H1 (cell line): ENCODE results near the gene SRP14. TPM values are rescaled to one million over a fixed set of nuclear protein-coding genes. Genes with fewer than 3 reads are reported as not detected.

ENCODE experiments used
- CTCF ChIA-PET: fragments of 300-600 bp; sonication (Branson Sonifier 250); formaldehyde crosslinking; loops from one replicate; lab custom pipeline; 2021; ENCODE audit not compliant: partially characterized antibody; lab: Charles Lee
- POLR2A ChIA-PET: fragments of 300-600 bp; sonication (Branson Sonifier 250); formaldehyde crosslinking; loops from one replicate; lab custom pipeline; 2021; ENCODE audit warnings: inconsistent platforms; ENCODE audit not compliant: partially characterized antibody; lab: Charles Lee
- DNase-seq, 2 experiments: peaks; one replicate each; pipeline versions ENCODE4 v3.0.0 to v3.0.0-alpha.2; 2010 to 2022; ENCODE audit warnings: low spot score in 2 of 2, low read depth in 1 of 2, mixed read lengths in 1 of 2
- FAIRE-seq: peaks from 2 replicates; lab custom pipeline; 2011; peaks lifted over from hg19 to GRCh38; lab: Jason Lieb, UNC
- H2AFZ ChIP-seq: 2 replicates; pipeline ENCODE4 v1.8.1; 2012; ENCODE audit warnings: low read length, inconsistent platforms
- H2AK5ac ChIP-seq: 2 replicates; pipeline ENCODE4 v1.6.1; 2013; ENCODE audit warnings: low read depth, low read length
- H2BK120ac ChIP-seq: replicated peaks from 2 replicates; pipeline ENCODE3; 2013; ENCODE audit warnings: low read depth, low read length, inconsistent platforms
- H2BK12ac ChIP-seq: 2 replicates; pipeline ENCODE4 v1.6.1; 2013; ENCODE audit warnings: low read depth, low read length
- H2BK15ac ChIP-seq: 2 replicates; pipeline ENCODE4 v1.6.1; 2013; ENCODE audit warnings: low read length
- H2BK20ac ChIP-seq: 2 replicates; pipeline ENCODE4 v1.6.1; 2013; ENCODE audit warnings: low read length
- H2BK5ac ChIP-seq: 2 replicates; pipeline ENCODE4 v1.6.1; 2013; ENCODE audit warnings: low read depth, low read length
- H3K14ac ChIP-seq: 2 replicates; pipeline ENCODE4 v1.6.1; 2013; ENCODE audit warnings: inconsistent platforms; ENCODE audit not compliant: insufficient read length
- H3K18ac ChIP-seq: 2 replicates; pipeline ENCODE4 v1.6.1; 2013; ENCODE audit warnings: low read length; ENCODE audit errors: extremely low read depth
- H3K23ac ChIP-seq: 2 replicates; pipeline ENCODE4 v1.6.1; 2013; ENCODE audit warnings: inconsistent platforms; ENCODE audit not compliant: insufficient read length
- H3K23me2 ChIP-seq: 2 replicates; pipeline ENCODE4 v1.6.1; 2013; ENCODE audit warnings: low read depth, low read length
- H3K27ac ChIP-seq: 2 replicates; pipeline ENCODE4 v1.6.1; 2011; ENCODE audit warnings: low read depth, low read length, inconsistent platforms
- H3K27me3 ChIP-seq, 4 experiments: replicated peaks in 1 of 4; 1 replicate in 1 of 4; 2 replicates in 3 of 4; pipeline versions ENCODE4 v1.6.1 to v1.8.1; 2011 to 2013; ENCODE audit warnings: low read length in 3 of 4, mild to moderate bottlenecking in 3 of 4, inconsistent platforms in 2 of 4, mixed read lengths in 2 of 4, moderate library complexity in 1 of 4; ENCODE audit not compliant: control insufficient read depth in 3 of 4, insufficient read depth in 3 of 4; ENCODE audit errors: extremely low read depth in 1 of 4
- H3K36me3 ChIP-seq, 4 experiments: 2 replicates each; pipeline versions ENCODE4 v1.6.1 to v1.8.1; 2011 to 2013; ENCODE audit warnings: mild to moderate bottlenecking in 4 of 4, low read length in 3 of 4, moderate library complexity in 2 of 4, control low read depth in 1 of 4, inconsistent platforms in 1 of 4; ENCODE audit not compliant: insufficient read depth in 4 of 4, control insufficient read depth in 2 of 4
- H3K4ac ChIP-seq: replicated peaks from 2 replicates; pipeline ENCODE3; 2013; ENCODE audit warnings: low read length, low read depth, mixed read lengths, inconsistent platforms; ENCODE audit not compliant: insufficient read length
- H3K4me1 ChIP-seq, 4 experiments: replicated peaks in 1 of 4; 1 replicate in 1 of 4; 2 replicates in 3 of 4; pipeline versions ENCODE4 v1.6.1 to v1.8.1; 2011 to 2013; ENCODE audit warnings: low read length in 3 of 4, inconsistent platforms in 2 of 4, mixed read lengths in 1 of 4; ENCODE audit not compliant: insufficient read depth in 4 of 4, control insufficient read depth in 3 of 4
- H3K4me2 ChIP-seq, 2 experiments: 2 replicates each; pipeline versions ENCODE4 v1.6.1 to v1.8.1; 2011 to 2013; ENCODE audit warnings: low read depth in 2 of 2, low read length in 2 of 2, control low read depth in 1 of 2, inconsistent platforms in 1 of 2, mild to moderate bottlenecking in 1 of 2; ENCODE audit not compliant: insufficient read depth in 1 of 2
- H3K4me3 ChIP-seq, 4 experiments: fragments of 200-600, 300-600 bp in 1 of 4; sonication (generic), shearing (Covaris generic), sonication (Bioruptor Twin) in 1 of 4; 2 replicates each; pipeline versions ENCODE4 v1.5.1 to v1.8.1; 2011 to 2016; ENCODE audit warnings: low read length in 4 of 4, low read depth in 3 of 4, control low read depth in 2 of 4, inconsistent platforms in 2 of 4, mild to moderate bottlenecking in 2 of 4, mixed read lengths in 1 of 4, moderate library complexity in 1 of 4; ENCODE audit not compliant: insufficient read depth in 2 of 4; ENCODE audit errors: extremely low read depth in 1 of 4
- H3K56ac ChIP-seq: replicated peaks from 2 replicates; pipeline ENCODE3; 2013; ENCODE audit warnings: low read depth, mild to moderate bottlenecking, mixed read lengths, low read length, inconsistent platforms; ENCODE audit not compliant: insufficient read length
- H3K79me1 ChIP-seq: 2 replicates; pipeline ENCODE4 v1.6.1; 2013; ENCODE audit warnings: low read depth, low read length, control low read depth
- H3K79me2 ChIP-seq, 2 experiments: 2 replicates each; pipeline versions ENCODE4 v1.6.1 to v1.8.1; 2012 to 2013; ENCODE audit warnings: low read length in 2 of 2, mild to moderate bottlenecking in 2 of 2, inconsistent platforms in 1 of 2; ENCODE audit not compliant: insufficient read depth in 2 of 2, control insufficient read depth in 1 of 2
- H3K9ac ChIP-seq, 4 experiments: replicated peaks in 1 of 4; 1 replicate in 1 of 4; 2 replicates in 3 of 4; pipeline versions ENCODE4 v1.6.1 to v1.8.1; 2011 to 2013; ENCODE audit warnings: low read depth in 3 of 4, low read length in 3 of 4, control low read depth in 2 of 4, mild to moderate bottlenecking in 2 of 4, moderate library complexity in 2 of 4, inconsistent platforms in 1 of 4; ENCODE audit errors: extremely low read depth in 1 of 4
- H3K9me3 ChIP-seq, 2 experiments: 2 replicates each; pipeline versions ENCODE4 v1.6.1 to v1.8.1; 2012 to 2013; ENCODE audit warnings: mild to moderate bottlenecking in 2 of 2, moderate library complexity in 2 of 2, control low read depth in 1 of 2, inconsistent platforms in 1 of 2, low read depth in 1 of 2, low read length in 1 of 2, mixed read lengths in 1 of 2; ENCODE audit not compliant: insufficient read depth in 2 of 2
- H4K20me1 ChIP-seq, 2 experiments: replicated peaks in 1 of 2; 2 replicates each; pipeline versions ENCODE3 to v1.8.1; 2011 to 2013; ENCODE audit warnings: inconsistent platforms in 2 of 2, low read length in 2 of 2, mild to moderate bottlenecking in 1 of 2; ENCODE audit not compliant: insufficient read depth in 2 of 2, control insufficient read depth in 1 of 2
- H4K5ac ChIP-seq: 2 replicates; pipeline ENCODE4 v1.6.1; 2013; ENCODE audit warnings: low read length, low read depth, mixed read lengths, inconsistent platforms; ENCODE audit not compliant: insufficient read length
- H4K8ac ChIP-seq: 2 replicates; pipeline ENCODE4 v1.8.0; 2013; ENCODE audit warnings: mild to moderate bottlenecking, moderate library complexity, low read length, inconsistent platforms; ENCODE audit not compliant: insufficient read depth; ENCODE audit errors: extremely low read depth
- H4K91ac ChIP-seq: replicated peaks from 2 replicates; pipeline ENCODE3; 2013; ENCODE audit warnings: low read length, mixed read lengths, inconsistent platforms; ENCODE audit not compliant: insufficient read length
- CBX8 ChIP-seq: fragments of 300-800, 300-1000 bp; sonication (generic); IDR thresholded peaks from 2 replicates; pipeline ENCODE4 v1.7.1; 2016; ENCODE audit warnings: low read depth, low read length, borderline replicate concordance
- RNF2 ChIP-seq: fragments of 200-900, 300-1000 bp; sonication (generic); IDR thresholded peaks from 2 replicates; pipeline ENCODE4 v1.7.1; 2016; ENCODE audit warnings: borderline replicate concordance, low read depth, mild to moderate bottlenecking, antibody characterized with exemption, low read length; ENCODE audit not compliant: poor library complexity, severe bottlenecking; ENCODE audit errors: missing control alignments
- YY1 ChIP-seq: IDR thresholded peaks from 2 replicates; pipeline ENCODE4 v1.6.1; 2011; ENCODE audit warnings: low read depth, mild to moderate bottlenecking, low read length
- WGBS, 2 experiments: shearing (Covaris generic) in 1 of 2; methylation state at CpG; one replicate each; pipeline versions ENCODE4 v1.1.6 to v1.1.7; 2013 to 2015; ENCODE audit warnings: low lambda C conversion rate in 2 of 2, mixed read lengths in 2 of 2, inconsistent platforms in 1 of 2, low coverage in 1 of 2, missing lambda C conversion rate in 1 of 2; ENCODE audit not compliant: insufficient replicate concordance in 2 of 2, insufficient coverage in 1 of 2, insufficient read length in 1 of 2; ENCODE audit errors: extremely low coverage in 1 of 2, missing lambda C conversion rate in 1 of 2; 5-methylcytosine and 5-hydroxymethylcytosine counted together
- polyA plus RNA-seq, 7 experiments: library from polyadenylated mRNA; depleted of rRNA in 3 of 7; stranded (reverse) in 5 of 7; unstranded in 2 of 7; fragments of >200 nt in 5 of 7; fragments of 200-250 nt in 2 of 7; gene quantifications; 1 replicate in 5 of 7; 2 replicates in 1 of 7; 4 replicates in 1 of 7; pipeline versions ENCODE4 v1.2.1 to v1.2.3, GENCODE V29; 2011 to 2013; ENCODE audit warnings: missing spikeins in 2 of 7, mixed read lengths in 2 of 7
- total RNA-seq: library from RNA; stranded (reverse); fragmentation: NEBNext Ultra II Directional; extraction: Animal tissue kit (Norgen Biotek cat#: 25700); gene quantifications from 2 replicates; pipeline ENCODE4 v1.2.1, GENCODE V29; 2021

SRP14 gene
- total and polyA plus RNA-seq, 2 of the 8 experiments (the other 6 are each of a cell fraction or from before 2014, with no cell fraction given) = 186 to 223 TPM

DNA sequence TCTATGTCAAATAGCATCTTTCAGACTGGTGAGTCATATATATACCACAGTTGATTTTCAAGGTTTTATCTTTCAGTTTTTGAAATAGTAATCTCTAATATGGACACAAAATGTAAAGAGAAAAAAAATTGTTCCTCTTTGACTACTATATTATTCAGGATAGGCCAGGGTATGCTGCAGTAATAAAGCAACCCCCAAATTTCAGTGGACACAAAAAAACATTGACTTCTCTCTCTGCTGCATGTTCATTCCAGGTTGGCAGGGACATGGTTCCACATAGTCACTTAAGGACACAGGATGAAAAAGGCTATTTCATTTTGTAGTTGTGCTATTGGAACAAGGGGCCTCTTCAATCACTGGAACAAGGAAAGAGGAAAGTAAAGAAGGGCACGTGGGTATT lies 41.1 kb upstream of the SRP14 start:
- POLR2A ChIA-PET = no interaction called here

More for the DNA sequence above, 41.1 kb upstream of the SRP14 start:
- no peak overlapping the region for H3K14ac ChIP-seq
- H2BK20ac ChIP-seq = no peak overlapping the region
- H3K9me3 ChIP-seq = no peaks in the 10 kb centered on the region
- H2BK120ac ChIP-seq = no peak overlapping the region
- H3K23ac ChIP-seq = no peak overlapping the region
- peaks cover 0 to 14% (median 9%) of the 10 kb centered on the region in 4 experiments; a peak in 6 of 7 replicates for H3K4me1 ChIP-seq
- no peak overlapping the region for H3K56ac ChIP-seq
- no peak overlapping the region for H2AK5ac ChIP-seq
- H3K27ac ChIP-seq = no peak overlapping the region
- no peak for DNase-seq
- TF ChIP-seq CBX8 = no peak
- no peak for TF ChIP-seq RNF2
- no peak for TF ChIP-seq YY1
- no peak overlapping the region for H3K4me3 ChIP-seq
- no peaks in the 10 kb centered on the region for H3K79me1 ChIP-seq
- no peak overlapping the region for H2BK5ac ChIP-seq
- no peaks in the 10 kb centered on the region for H3K79me2 ChIP-seq
- no peak overlapping the region for H4K5ac ChIP-seq
- H2BK12ac ChIP-seq = no peak overlapping the region
- no peak overlapping the region for H2BK15ac ChIP-seq
- no peaks in the 10 kb centered on the region for H3K36me3 ChIP-seq
- H3K18ac ChIP-seq = no peak overlapping the region
- H3K23me2 ChIP-seq = 0 out of 2 replicates have a peak, but pooled peaks cover 5% of the 10 kb centered on the region
- no peaks in the 10 kb centered on the region for H4K20me1 ChIP-seq
- H3K9ac ChIP-seq = no peak overlapping the region
- peaks cover 0 to 12% (median 7%) of the 10 kb centered on the region in 4 experiments; a peak in 4 of 7 replicates for H3K27me3 ChIP-seq
- H4K8ac ChIP-seq = no peak overlapping the region
- no peak overlapping the region for H3K4ac ChIP-seq
- no peak overlapping the region for H2AFZ ChIP-seq
- H4K91ac ChIP-seq = no peak overlapping the region
- no peak overlapping the region for H3K4me2 ChIP-seq
- WGBS, 2 experiments = 56% methylated on average over 1 of the region's 1 CpG; no CpG with 5 or more reads in 1 of the 2 experiments
- CTCF ChIA-PET = no interaction called here
- no peak for FAIRE-seq
